Measurements from ENCODE around the gene HES2.

The HES2 gene

GRCh38 chr1:6463120-6463412, 43.3 kb upstream of the HES2 start:
- peaks cover 9% of the 10 kb centered on the region for H3K4me1 ChIP-seq
- H2AFZ ChIP-seq, result no peak overlapping the region
- H3K27ac ChIP-seq, result no peak overlapping the region
- no peak overlapping the region for H3K4me3 ChIP-seq (ENCODE audit: low read depth, low read length)
- H3K9ac ChIP-seq, result no peak overlapping the region
- TF ChIP-seq CTCF (IDR thresholded peaks at IDR 0.05), result no peak
- H3K9me3 ChIP-seq (ENCODE audit: control insufficient read depth, low read length), result no peaks in the 10 kb centered on the region
- H3K4me2 ChIP-seq (ENCODE audit: low read length), result no peak overlapping the region
- no peaks in the 10 kb centered on the region for H3K79me2 ChIP-seq
- no peaks in the 10 kb centered on the region for H3K36me3 ChIP-seq (ENCODE audit: control insufficient read depth, insufficient read depth, low read length)
- no peaks in the 10 kb centered on the region for H3K27me3 ChIP-seq (ENCODE audit: control insufficient read depth, insufficient read depth, low read length)

- Histone ChIP-seq H3K36me3 (ENCODE audit: control insufficient read depth, insufficient read depth, low read length) (no peaks in the 10 kb centered on the region), H3K79me2 (no peaks in the 10 kb centered on the region), H3K9me3 (ENCODE audit: control insufficient read depth, low read length) (no peaks in the 10 kb centered on the region), H3K9ac (no peak overlapping the region), H3K27ac (no peak overlapping the region), H3K4me1 (peaks cover 9% of the 10 kb centered on the region), H3K27me3 (ENCODE audit: control insufficient read depth, insufficient read depth, low read length) (no peaks in the 10 kb centered on the region), H3K4me2 (ENCODE audit: low read length) (no peak overlapping the region), H2AFZ (no peak overlapping the region), H3K4me3 (ENCODE audit: low read depth, low read length) (no peak overlapping the region)
- no peak for TF ChIP-seq CTCF (IDR thresholded peaks at IDR 0.05)
Measured at GRCh38 chr1:6462412-6463119, 42.8 kb upstream of the HES2 start.

- peaks cover 9% of the 10 kb centered on the region for H3K4me1 ChIP-seq
- no peak for TF ChIP-seq CTCF (IDR thresholded peaks at IDR 0.05)
- H3K4me2 ChIP-seq (ENCODE audit: low read length), result no peak overlapping the region
- H3K27ac ChIP-seq, result no peak overlapping the region
- H3K36me3 ChIP-seq (ENCODE audit: control insufficient read depth, insufficient read depth, low read length), result no peaks in the 10 kb centered on the region
- peaks cover under 1% of the 10 kb centered on the region for H3K79me2 ChIP-seq
- H3K9me3 ChIP-seq (ENCODE audit: control insufficient read depth, low read length), result no peaks in the 10 kb centered on the region
- no peak overlapping the region for H3K9ac ChIP-seq
- no peak overlapping the region for H2AFZ ChIP-seq
- H3K4me3 ChIP-seq (ENCODE audit: low read depth, low read length), result no peak overlapping the region
- no peaks in the 10 kb centered on the region for H3K27me3 ChIP-seq (ENCODE audit: control insufficient read depth, insufficient read depth, low read length)
Measured at GRCh38 chr1:6461538-6462411, 42.1 kb upstream of the HES2 start.

GRCh38 chr1:6461051-6461530, 41.4 kb upstream of the HES2 start:
- TF ChIP-seq CTCF (IDR thresholded peaks at IDR 0.05), result no peak
- no peaks in the 10 kb centered on the region for H3K9me3 ChIP-seq (ENCODE audit: control insufficient read depth, low read length)
- no peak overlapping the region for H3K4me3 ChIP-seq (ENCODE audit: low read depth, low read length)
- H3K9ac ChIP-seq, result no peak overlapping the region
- H3K36me3 ChIP-seq (ENCODE audit: control insufficient read depth, insufficient read depth, low read length), result no peaks in the 10 kb centered on the region
- no peaks in the 10 kb centered on the region for H3K27me3 ChIP-seq (ENCODE audit: control insufficient read depth, insufficient read depth, low read length)
- H3K27ac ChIP-seq, result no peak overlapping the region
- no peak overlapping the region for H3K4me2 ChIP-seq (ENCODE audit: low read length)
- no peak overlapping the region for H2AFZ ChIP-seq
- peaks cover 9% of the 10 kb centered on the region for H3K4me1 ChIP-seq
- peaks cover 2% of the 10 kb centered on the region for H3K79me2 ChIP-seq
